ENCODE measurements around the gene MBD3. TPM values are rescaled to one million over a fixed set of nuclear protein-coding genes. Genes with fewer than 3 reads are reported as not detected.

MBD3 gene
- total and polyA plus RNA-seq, 2 experiments from 2014 or later, result 27.6 to 118 TPM

DNA sequence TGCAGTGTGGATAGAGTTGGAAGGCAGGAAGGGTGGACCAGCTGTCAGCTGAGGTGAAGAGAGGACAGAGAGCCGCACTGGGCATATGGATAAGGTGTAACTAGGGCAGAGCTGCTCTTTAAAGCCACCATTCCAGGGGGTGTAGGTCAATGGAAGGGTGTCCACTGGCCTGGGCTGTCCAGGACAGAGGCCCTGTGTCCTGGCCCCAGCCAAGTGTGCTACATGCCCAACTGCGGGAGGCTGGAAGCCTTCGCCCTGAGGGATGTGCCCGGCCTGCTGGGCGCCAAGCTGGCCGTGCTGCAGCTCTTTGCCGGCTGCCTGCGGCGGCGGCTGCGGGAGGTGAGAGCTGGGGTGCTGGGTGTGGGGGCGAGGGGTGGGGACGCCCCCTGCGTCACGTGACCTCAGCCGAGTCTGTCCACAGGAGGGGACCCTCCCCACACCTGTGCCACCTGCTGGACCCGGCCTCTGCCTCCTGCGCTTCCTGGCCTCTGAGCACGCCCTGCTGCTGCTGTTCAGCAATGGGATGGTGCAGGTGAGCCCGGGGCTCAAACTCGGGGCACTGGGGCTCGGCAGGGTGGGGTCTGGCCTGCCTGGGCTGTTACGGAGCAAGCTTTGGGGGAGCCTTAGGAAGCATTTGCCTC, 59.0 kb downstream of the MBD3 start:
- Histone ChIP-seq H3K27me3 (ENCODE audit: insufficient read depth) (no peaks in the 10 kb centered on the region), H3K36me3 (ENCODE audit: insufficient read depth) (no peaks in the 10 kb centered on the region), H3K79me2 (replicated peaks; ENCODE audit: insufficient read depth) (no peaks in the 10 kb centered on the region), H3K4me1 (ENCODE audit: insufficient read depth) (no peaks in the 10 kb centered on the region), H3K4me3 (no peak overlapping the region), H3K27ac (ENCODE audit: low read depth) (no peak overlapping the region), H3F3A (replicated peaks; ENCODE audit: low read depth) (no peaks in the 10 kb centered on the region), H4K20me1 (replicated peaks; ENCODE audit: insufficient read depth) (no peaks in the 10 kb centered on the region), H3K4me2 (no peak overlapping the region), H3K9me2 (ENCODE audit: insufficient read depth) (no peaks in the 10 kb centered on the region), H2AFZ (no peak overlapping the region)
- no peak for ATAC-seq
- TF ChIP-seq EZH2phosphoT487 (IDR thresholded peaks at IDR 0.05; ENCODE audit: unreplicated experiment) (no peak), ZNF114 (CRISPR knock-in tag; IDR thresholded peaks at IDR 0.05) (no peak), CREB1 (CRISPR knock-in tag; IDR thresholded peaks at IDR 0.05; ENCODE audit: low read depth) (no peak), STAT1 (IDR thresholded peaks at IDR 0.05; ENCODE audit: unreplicated experiment) (no peak), ZNF331 (CRISPR knock-in tag; IDR thresholded peaks at IDR 0.05; ENCODE audit: low read depth) (no peak)
- DNase-seq (ENCODE audit: low spot score), result no peak
- Mint-ChIP-seq H3K4me1 (no peaks in the 10 kb centered on the region), H3K4me3 (no peak overlapping the region), H3K9me3 (no peaks in the 10 kb centered on the region), H3K27me3 (ENCODE audit: insufficient read depth, low read depth, poor library complexity) (peaks cover 5% of the 10 kb centered on the region), H3K36me3 (ENCODE audit: low read depth) (no peaks in the 10 kb centered on the region), H3K27ac (no peak overlapping the region)

DNA sequence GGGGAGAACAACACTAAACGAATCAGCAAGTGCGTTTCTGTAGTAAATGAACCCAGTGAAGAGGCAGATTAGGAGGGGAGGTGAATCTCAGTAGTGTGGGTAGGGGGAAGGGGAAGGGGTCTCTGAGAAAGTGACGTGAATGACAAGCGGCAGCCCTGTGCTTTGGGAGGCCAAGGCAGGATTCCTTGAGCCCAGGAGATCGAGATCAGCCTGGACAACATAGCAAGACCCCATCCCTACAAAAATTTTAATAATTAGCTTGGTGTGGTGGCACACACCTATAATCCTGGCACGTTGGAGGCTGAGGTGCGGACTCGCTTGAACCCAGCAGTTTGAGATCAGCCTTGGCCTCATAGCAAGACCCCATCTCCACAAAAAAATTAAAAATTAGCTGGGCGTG, 60.7 kb downstream of the MBD3 start:
- Histone ChIP-seq H3K4me2 (no peak overlapping the region), H2AFZ (no peak overlapping the region), H3K27me3 (ENCODE audit: insufficient read depth) (no peaks in the 10 kb centered on the region), H3K36me3 (ENCODE audit: insufficient read depth) (no peaks in the 10 kb centered on the region), H3K4me1 (ENCODE audit: insufficient read depth) (no peaks in the 10 kb centered on the region), H3K27ac (ENCODE audit: low read depth) (no peak overlapping the region), H3K9me2 (ENCODE audit: insufficient read depth) (no peaks in the 10 kb centered on the region), H3K4me3 (no peak overlapping the region), H3F3A (replicated peaks; ENCODE audit: low read depth) (no peaks in the 10 kb centered on the region), H3K79me2 (replicated peaks; ENCODE audit: insufficient read depth) (no peaks in the 10 kb centered on the region), H4K20me1 (replicated peaks; ENCODE audit: insufficient read depth) (no peaks in the 10 kb centered on the region)
- no peak for DNase-seq (ENCODE audit: low spot score)
- no peaks in the 10 kb centered on the region for H3K36me3 Mint-ChIP-seq (ENCODE audit: low read depth)
- H3K4me1 Mint-ChIP-seq, result no peaks in the 10 kb centered on the region
- no peaks in the 10 kb centered on the region for H3K9me3 Mint-ChIP-seq
- H3K27ac Mint-ChIP-seq, result no peak overlapping the region
- peaks cover 11% of the 10 kb centered on the region for H3K27me3 Mint-ChIP-seq (ENCODE audit: insufficient read depth, low read depth, poor library complexity)
- no peak for ATAC-seq
- no peak overlapping the region for H3K4me3 Mint-ChIP-seq
- TF ChIP-seq, protein P1, sequence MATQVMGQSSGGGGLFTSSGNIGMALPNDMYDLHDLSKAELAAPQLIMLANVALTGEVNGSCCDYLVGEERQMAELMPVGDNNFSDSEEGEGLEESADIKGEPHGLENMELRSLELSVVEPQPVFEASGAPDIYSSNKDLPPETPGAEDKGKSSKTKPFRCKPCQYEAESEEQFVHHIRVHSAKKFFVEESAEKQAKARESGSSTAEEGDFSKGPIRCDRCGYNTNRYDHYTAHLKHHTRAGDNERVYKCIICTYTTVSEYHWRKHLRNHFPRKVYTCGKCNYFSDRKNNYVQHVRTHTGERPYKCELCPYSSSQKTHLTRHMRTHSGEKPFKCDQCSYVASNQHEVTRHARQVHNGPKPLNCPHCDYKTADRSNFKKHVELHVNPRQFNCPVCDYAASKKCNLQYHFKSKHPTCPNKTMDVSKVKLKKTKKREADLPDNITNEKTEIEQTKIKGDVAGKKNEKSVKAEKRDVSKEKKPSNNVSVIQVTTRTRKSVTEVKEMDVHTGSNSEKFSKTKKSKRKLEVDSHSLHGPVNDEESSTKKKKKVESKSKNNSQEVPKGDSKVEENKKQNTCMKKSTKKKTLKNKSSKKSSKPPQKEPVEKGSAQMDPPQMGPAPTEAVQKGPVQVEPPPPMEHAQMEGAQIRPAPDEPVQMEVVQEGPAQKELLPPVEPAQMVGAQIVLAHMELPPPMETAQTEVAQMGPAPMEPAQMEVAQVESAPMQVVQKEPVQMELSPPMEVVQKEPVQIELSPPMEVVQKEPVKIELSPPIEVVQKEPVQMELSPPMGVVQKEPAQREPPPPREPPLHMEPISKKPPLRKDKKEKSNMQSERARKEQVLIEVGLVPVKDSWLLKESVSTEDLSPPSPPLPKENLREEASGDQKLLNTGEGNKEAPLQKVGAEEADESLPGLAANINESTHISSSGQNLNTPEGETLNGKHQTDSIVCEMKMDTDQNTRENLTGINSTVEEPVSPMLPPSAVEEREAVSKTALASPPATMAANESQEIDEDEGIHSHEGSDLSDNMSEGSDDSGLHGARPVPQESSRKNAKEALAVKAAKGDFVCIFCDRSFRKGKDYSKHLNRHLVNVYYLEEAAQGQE (IDR thresholded peaks at IDR 0.05; ENCODE audit: unreplicated experiment), result no peak
- TF ChIP-seq JUNB (IDR thresholded peaks at IDR 0.05; ENCODE audit: unreplicated experiment) (no peak), CREB1 (CRISPR knock-in tag; IDR thresholded peaks at IDR 0.05; ENCODE audit: low read depth) (no peak), EZH2 (IDR thresholded peaks at IDR 0.05; ENCODE audit: low read depth, unreplicated experiment) (no peak), ZNF114 (CRISPR knock-in tag; IDR thresholded peaks at IDR 0.05) (no peak)
- TF ChIP-seq, protein P2, sequence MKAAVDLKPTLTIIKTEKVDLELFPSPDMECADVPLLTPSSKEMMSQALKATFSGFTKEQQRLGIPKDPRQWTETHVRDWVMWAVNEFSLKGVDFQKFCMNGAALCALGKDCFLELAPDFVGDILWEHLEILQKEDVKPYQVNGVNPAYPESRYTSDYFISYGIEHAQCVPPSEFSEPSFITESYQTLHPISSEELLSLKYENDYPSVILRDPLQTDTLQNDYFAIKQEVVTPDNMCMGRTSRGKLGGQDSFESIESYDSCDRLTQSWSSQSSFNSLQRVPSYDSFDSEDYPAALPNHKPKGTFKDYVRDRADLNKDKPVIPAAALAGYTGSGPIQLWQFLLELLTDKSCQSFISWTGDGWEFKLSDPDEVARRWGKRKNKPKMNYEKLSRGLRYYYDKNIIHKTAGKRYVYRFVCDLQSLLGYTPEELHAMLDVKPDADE (IDR thresholded peaks at IDR 0.05), result no peak
- TF ChIP-seq, protein P3, sequence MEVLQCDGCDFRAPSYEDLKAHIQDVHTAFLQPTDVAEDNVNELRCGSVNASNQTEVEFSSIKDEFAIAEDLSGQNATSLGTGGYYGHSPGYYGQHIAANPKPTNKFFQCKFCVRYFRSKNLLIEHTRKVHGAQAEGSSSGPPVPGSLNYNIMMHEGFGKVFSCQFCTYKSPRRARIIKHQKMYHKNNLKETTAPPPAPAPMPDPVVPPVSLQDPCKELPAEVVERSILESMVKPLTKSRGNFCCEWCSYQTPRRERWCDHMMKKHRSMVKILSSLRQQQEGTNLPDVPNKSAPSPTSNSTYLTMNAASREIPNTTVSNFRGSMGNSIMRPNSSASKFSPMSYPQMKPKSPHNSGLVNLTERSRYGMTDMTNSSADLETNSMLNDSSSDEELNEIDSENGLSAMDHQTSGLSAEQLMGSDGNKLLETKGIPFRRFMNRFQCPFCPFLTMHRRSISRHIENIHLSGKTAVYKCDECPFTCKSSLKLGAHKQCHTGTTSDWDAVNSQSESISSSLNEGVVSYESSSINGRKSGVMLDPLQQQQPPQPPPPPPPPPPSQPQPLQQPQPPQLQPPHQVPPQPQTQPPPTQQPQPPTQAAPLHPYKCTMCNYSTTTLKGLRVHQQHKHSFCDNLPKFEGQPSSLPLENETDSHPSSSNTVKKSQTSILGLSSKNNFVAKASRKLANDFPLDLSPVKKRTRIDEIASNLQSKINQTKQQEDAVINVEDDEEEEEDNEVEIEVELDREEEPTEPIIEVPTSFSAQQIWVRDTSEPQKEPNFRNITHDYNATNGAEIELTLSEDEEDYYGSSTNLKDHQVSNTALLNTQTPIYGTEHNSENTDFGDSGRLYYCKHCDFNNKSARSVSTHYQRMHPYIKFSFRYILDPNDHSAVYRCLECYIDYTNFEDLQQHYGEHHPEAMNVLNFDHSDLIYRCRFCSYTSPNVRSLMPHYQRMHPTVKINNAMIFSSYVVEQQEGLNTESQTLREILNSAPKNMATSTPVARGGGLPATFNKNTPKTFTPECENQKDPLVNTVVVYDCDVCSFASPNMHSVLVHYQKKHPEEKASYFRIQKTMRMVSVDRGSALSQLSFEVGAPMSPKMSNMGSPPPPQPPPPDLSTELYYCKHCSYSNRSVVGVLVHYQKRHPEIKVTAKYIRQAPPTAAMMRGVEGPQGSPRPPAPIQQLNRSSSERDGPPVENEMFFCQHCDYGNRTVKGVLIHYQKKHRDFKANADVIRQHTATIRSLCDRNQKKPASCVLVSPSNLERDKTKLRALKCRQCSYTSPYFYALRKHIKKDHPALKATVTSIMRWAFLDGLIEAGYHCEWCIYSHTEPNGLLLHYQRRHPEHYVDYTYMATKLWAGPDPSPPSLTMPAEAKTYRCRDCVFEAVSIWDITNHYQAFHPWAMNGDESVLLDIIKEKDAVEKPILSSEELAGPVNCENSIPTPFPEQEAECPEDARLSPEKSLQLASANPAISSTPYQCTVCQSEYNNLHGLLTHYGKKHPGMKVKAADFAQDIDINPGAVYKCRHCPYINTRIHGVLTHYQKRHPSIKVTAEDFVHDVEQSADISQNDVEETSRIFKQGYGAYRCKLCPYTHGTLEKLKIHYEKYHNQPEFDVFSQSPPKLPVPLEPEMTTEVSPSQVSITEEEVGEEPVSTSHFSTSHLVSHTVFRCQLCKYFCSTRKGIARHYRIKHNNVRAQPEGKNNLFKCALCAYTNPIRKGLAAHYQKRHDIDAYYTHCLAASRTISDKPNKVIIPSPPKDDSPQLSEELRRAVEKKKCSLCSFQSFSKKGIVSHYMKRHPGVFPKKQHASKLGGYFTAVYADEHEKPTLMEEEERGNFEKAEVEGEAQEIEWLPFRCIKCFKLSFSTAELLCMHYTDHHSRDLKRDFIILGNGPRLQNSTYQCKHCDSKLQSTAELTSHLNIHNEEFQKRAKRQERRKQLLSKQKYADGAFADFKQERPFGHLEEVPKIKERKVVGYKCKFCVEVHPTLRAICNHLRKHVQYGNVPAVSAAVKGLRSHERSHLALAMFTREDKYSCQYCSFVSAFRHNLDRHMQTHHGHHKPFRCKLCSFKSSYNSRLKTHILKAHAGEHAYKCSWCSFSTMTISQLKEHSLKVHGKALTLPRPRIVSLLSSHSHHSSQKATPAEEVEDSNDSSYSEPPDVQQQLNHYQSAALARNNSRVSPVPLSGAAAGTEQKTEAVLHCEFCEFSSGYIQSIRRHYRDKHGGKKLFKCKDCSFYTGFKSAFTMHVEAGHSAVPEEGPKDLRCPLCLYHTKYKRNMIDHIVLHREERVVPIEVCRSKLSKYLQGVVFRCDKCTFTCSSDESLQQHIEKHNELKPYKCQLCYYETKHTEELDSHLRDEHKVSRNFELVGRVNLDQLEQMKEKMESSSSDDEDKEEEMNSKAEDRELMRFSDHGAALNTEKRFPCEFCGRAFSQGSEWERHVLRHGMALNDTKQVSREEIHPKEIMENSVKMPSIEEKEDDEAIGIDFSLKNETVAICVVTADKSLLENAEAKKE (CRISPR knock-in tag; IDR thresholded peaks at IDR 0.05), result no peak
